ENCODE data around the gene TTC9B.

Gene TTC9B

DNA sequence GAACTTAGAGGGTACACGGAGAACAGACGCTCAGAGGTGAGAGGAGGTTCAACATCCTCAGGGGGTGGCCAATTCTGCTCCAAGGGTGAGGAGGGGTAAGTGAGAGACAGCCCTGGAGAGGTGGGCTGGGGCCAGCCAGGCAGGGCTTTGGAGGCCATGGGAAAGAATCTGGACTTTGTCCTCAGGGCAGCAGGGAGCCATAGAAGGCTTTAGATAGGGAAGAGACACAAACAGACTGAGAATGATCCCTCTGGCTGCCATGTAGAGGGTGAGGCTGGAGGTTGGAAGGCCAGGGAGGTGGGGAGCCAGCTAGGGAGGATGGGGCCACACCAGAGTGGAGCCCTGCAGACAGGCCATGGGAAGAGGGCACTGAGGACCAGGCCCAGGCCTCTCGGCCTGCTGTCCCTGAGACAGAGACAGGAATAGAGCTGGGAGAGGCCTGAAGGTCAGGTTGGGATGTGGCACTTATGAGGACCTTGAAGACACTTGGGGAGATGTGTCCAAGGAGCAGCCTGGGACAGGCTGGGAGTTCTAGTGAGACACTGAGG lies 37.5 kb upstream of the TTC9B start:
- H3K36me3 ChIP-seq (ENCODE audit: insufficient read depth, low read length): peaks cover 73% of the 10 kb centered on the region
- no peaks in the 10 kb centered on the region for H4K20me1 ChIP-seq (ENCODE audit: insufficient read depth, low read length)

DNA sequence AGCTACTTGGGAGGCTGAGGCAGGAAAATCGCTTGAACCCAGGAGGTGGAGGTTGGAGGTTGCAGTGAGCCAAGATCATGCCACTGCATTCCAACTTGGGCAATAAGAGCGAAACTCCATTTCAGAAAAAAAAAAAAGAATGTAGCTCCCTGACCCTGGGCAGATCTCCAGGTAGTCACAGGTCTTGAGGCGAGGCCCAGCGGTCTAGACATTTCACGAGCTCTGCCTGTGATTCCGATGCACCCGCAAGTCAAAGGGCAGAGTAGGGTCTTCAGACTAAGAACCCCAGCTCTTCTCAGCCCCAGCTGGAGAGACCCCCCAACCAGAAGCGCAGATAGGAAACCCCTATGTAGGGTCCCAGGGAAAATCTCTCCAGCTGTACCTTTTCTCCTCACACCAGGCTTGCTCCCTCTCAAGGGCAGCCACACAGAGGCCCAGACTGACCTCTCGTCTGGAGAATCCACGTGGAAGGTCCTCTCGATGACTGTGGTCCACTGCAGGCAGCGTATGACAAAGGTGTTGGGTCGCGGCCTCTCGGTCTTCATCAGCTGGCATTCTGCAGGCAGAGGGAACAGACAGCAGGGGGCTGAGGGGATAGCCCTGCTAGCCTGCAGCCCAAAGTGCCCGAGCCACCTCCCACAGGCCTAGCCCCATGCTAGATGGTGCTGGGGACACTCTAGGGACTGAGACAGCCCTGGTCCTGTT lies 36.7 kb upstream of the TTC9B start:
- TF ChIP-seq, protein P1, sequence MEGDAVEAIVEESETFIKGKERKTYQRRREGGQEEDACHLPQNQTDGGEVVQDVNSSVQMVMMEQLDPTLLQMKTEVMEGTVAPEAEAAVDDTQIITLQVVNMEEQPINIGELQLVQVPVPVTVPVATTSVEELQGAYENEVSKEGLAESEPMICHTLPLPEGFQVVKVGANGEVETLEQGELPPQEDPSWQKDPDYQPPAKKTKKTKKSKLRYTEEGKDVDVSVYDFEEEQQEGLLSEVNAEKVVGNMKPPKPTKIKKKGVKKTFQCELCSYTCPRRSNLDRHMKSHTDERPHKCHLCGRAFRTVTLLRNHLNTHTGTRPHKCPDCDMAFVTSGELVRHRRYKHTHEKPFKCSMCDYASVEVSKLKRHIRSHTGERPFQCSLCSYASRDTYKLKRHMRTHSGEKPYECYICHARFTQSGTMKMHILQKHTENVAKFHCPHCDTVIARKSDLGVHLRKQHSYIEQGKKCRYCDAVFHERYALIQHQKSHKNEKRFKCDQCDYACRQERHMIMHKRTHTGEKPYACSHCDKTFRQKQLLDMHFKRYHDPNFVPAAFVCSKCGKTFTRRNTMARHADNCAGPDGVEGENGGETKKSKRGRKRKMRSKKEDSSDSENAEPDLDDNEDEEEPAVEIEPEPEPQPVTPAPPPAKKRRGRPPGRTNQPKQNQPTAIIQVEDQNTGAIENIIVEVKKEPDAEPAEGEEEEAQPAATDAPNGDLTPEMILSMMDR (IDR thresholded peaks at IDR 0.05; ENCODE audit: low read length): no peak
- no peak for TF ChIP-seq EZH2 (IDR thresholded peaks at IDR 0.05; ENCODE audit: borderline replicate concordance, low read length)
- Histone ChIP-seq H3K4me2 (ENCODE audit: low read length) (no peak overlapping the region), H3K9me3 (ENCODE audit: low read length) (no peaks in the 10 kb centered on the region), H3K27me3 (ENCODE audit: insufficient read depth, low read length) (no peaks in the 10 kb centered on the region), H3K79me2 (ENCODE audit: insufficient read depth, low read length) (peaks cover 17% of the 10 kb centered on the region), H2AFZ (ENCODE audit: low read length) (no peak overlapping the region), H3K4me1 (ENCODE audit: insufficient read depth, low read length, severe bottlenecking) (no peaks in the 10 kb centered on the region), H3K27ac (ENCODE audit: low read depth, low read length, poor library complexity, severe bottlenecking) (no peak overlapping the region), H3K9ac (ENCODE audit: low read length) (no peak overlapping the region), H4K20me1 (ENCODE audit: insufficient read depth, low read length) (no peaks in the 10 kb centered on the region), H3K36me3 (ENCODE audit: insufficient read depth, low read length) (peaks cover 79% of the 10 kb centered on the region), H3F3A (ENCODE audit: insufficient read depth, low read length) (no peaks in the 10 kb centered on the region), H3K4me3 (ENCODE audit: low read depth, low read length, poor library complexity, severe bottlenecking) (no peak overlapping the region), H3K9me2 (ENCODE audit: low read depth, low read length) (no peaks in the 10 kb centered on the region)

More for the DNA sequence above, 37.5 kb upstream of the TTC9B start:
- H3K9ac ChIP-seq (ENCODE audit: low read length): no peak overlapping the region
- peaks cover 21% of the 10 kb centered on the region for H3K79me2 ChIP-seq (ENCODE audit: insufficient read depth, low read length)
- TF ChIP-seq EZH2 (IDR thresholded peaks at IDR 0.05; ENCODE audit: borderline replicate concordance, low read length): no peak
- TF ChIP-seq, protein P1 (IDR thresholded peaks at IDR 0.05; ENCODE audit: low read length): no peak
- no peaks in the 10 kb centered on the region for H3F3A ChIP-seq (ENCODE audit: insufficient read depth, low read length)
- no peak overlapping the region for H3K4me3 ChIP-seq (ENCODE audit: low read depth, low read length, poor library complexity, severe bottlenecking)
- H3K4me1 ChIP-seq (ENCODE audit: insufficient read depth, low read length, severe bottlenecking): no peaks in the 10 kb centered on the region
- no peak overlapping the region for H2AFZ ChIP-seq (ENCODE audit: low read length)
- no peak overlapping the region for H3K27ac ChIP-seq (ENCODE audit: low read depth, low read length, poor library complexity, severe bottlenecking)
- no peaks in the 10 kb centered on the region for H3K9me2 ChIP-seq (ENCODE audit: low read depth, low read length)
- H3K4me2 ChIP-seq (ENCODE audit: low read length): no peak overlapping the region
- no peaks in the 10 kb centered on the region for H3K9me3 ChIP-seq (ENCODE audit: low read length)
- no peaks in the 10 kb centered on the region for H3K27me3 ChIP-seq (ENCODE audit: insufficient read depth, low read length)

DNA sequence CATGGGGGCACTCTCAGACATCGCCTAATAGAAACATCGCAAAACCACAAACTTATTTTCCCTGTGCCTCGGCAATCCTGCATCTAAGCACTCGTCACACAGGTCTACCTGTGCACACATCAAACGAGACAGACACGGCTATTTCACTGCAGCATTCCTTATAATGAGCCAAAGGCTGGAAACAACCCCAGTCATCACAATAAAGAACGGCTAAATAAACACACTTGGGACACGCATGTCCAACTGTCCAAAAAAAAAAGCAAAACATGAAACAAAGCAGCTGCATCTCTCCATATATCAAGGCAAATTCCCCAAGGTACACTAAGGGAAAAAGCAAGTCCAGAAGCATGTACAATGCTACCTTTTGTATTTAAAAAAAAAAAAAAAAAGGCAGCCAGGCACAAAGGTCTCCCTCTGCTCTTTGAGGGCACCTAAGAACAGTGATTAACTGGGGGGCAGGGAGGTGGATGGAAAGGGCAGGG lies 35.5 kb upstream of the TTC9B start:
- H3K4me2 ChIP-seq (ENCODE audit: low read length): no peak overlapping the region
- H3K9ac ChIP-seq (ENCODE audit: low read length): no peak overlapping the region
- no peaks in the 10 kb centered on the region for H3K4me1 ChIP-seq (ENCODE audit: insufficient read depth, low read length, severe bottlenecking)
- no peak overlapping the region for H2AFZ ChIP-seq (ENCODE audit: low read length)
- no peak overlapping the region for H3K27ac ChIP-seq (ENCODE audit: low read depth, low read length, poor library complexity, severe bottlenecking)
- no peaks in the 10 kb centered on the region for H3K9me3 ChIP-seq (ENCODE audit: low read length)
- H3K4me3 ChIP-seq (ENCODE audit: low read depth, low read length, poor library complexity, severe bottlenecking): no peak overlapping the region
- TF ChIP-seq, protein P1 (IDR thresholded peaks at IDR 0.05; ENCODE audit: low read length): no peak
- no peak for TF ChIP-seq EZH2 (IDR thresholded peaks at IDR 0.05; ENCODE audit: borderline replicate concordance, low read length)
- H4K20me1 ChIP-seq (ENCODE audit: insufficient read depth, low read length): no peaks in the 10 kb centered on the region
- peaks cover 73% of the 10 kb centered on the region for H3K36me3 ChIP-seq (ENCODE audit: insufficient read depth, low read length)
- H3F3A ChIP-seq (ENCODE audit: insufficient read depth, low read length): no peaks in the 10 kb centered on the region
- peaks cover 5% of the 10 kb centered on the region for H3K79me2 ChIP-seq (ENCODE audit: insufficient read depth, low read length)
- H3K9me2 ChIP-seq (ENCODE audit: low read depth, low read length): no peaks in the 10 kb centered on the region
- H3K27me3 ChIP-seq (ENCODE audit: insufficient read depth, low read length): no peaks in the 10 kb centered on the region

All from OCI-LY1 (cell line).